Measurements from ENCODE around the gene PRKCA.

GRCh38 chr17:66535611-66536010 is 233.2 kb downstream of the PRKCA start:
- TF ChIP-seq POLR2A (IDR thresholded peaks at IDR 0.05; ENCODE audit: low read length) = no peak
- no peak for TF ChIP-seq GATA1 (IDR thresholded peaks at IDR 0.05; ENCODE audit: low read depth, low read length)

All from erythroblast (primary cell).